ENCODE data around the gene GBE1.

Gene GBE1

GRCh38 chr3:81707996-81708395, 53.4 kb downstream of the GBE1 start:
- no peaks in the 10 kb centered on the region for H3K9me3 ChIP-seq (ENCODE audit: insufficient read depth, low read length)
- H3K9ac ChIP-seq (ENCODE audit: insufficient read length, low read depth) = no peak overlapping the region
- TF ChIP-seq ZNF274 (IDR thresholded peaks at IDR 0.05; ENCODE audit: low read depth, low read length) = no peak
- no peak for TF ChIP-seq YY1 (IDR thresholded peaks at IDR 0.05; ENCODE audit: insufficient read depth, insufficient read length)
- no peak for TF ChIP-seq SUZ12 (IDR thresholded peaks at IDR 0.05; ENCODE audit: extremely low read depth, insufficient read depth, insufficient read length)
- DNase-seq (ENCODE audit: low read depth, low spot score) = no peak
- no peak overlapping the region for H3K4me3 ChIP-seq (ENCODE audit: insufficient read length, low read depth)
- H3K27me3 ChIP-seq (ENCODE audit: insufficient read depth, insufficient read length) = no peaks in the 10 kb centered on the region
- no peaks in the 10 kb centered on the region for H3K4me1 ChIP-seq (ENCODE audit: insufficient read depth, insufficient read length)
- H3K36me3 ChIP-seq (ENCODE audit: insufficient read depth, insufficient read length, low read length) = peaks cover 5% of the 10 kb centered on the region

- Histone ChIP-seq H3K27me3 (ENCODE audit: insufficient read depth, insufficient read length) (no peaks in the 10 kb centered on the region), H3K4me3 (ENCODE audit: insufficient read length, low read depth) (no peak overlapping the region), H3K9ac (ENCODE audit: insufficient read length, low read depth) (no peak overlapping the region), H3K9me3 (ENCODE audit: insufficient read depth, low read length) (no peaks in the 10 kb centered on the region), H3K36me3 (ENCODE audit: insufficient read depth, insufficient read length, low read length) (peaks cover 5% of the 10 kb centered on the region), H3K4me1 (ENCODE audit: insufficient read depth, insufficient read length) (no peaks in the 10 kb centered on the region)
- no peak for DNase-seq (ENCODE audit: low read depth, low spot score)
- TF ChIP-seq SUZ12 (IDR thresholded peaks at IDR 0.05; ENCODE audit: extremely low read depth, insufficient read depth, insufficient read length) = no peak
- TF ChIP-seq YY1 (IDR thresholded peaks at IDR 0.05; ENCODE audit: insufficient read depth, insufficient read length) = no peak
- no peak for TF ChIP-seq ZNF274 (IDR thresholded peaks at IDR 0.05; ENCODE audit: low read depth, low read length)
These were observed 59.3 kb downstream of the GBE1 start for GRCh38 chr3:81702126-81702525.

- H3K9ac ChIP-seq (ENCODE audit: insufficient read length, low read depth) = no peak overlapping the region
- H3K9me3 ChIP-seq (ENCODE audit: insufficient read depth, low read length) = no peaks in the 10 kb centered on the region
- DNase-seq (ENCODE audit: low read depth, low spot score) = no peak
- no peaks in the 10 kb centered on the region for H3K27me3 ChIP-seq (ENCODE audit: insufficient read depth, insufficient read length)
- no peak overlapping the region for H3K4me3 ChIP-seq (ENCODE audit: insufficient read length, low read depth)
- TF ChIP-seq SUZ12 (IDR thresholded peaks at IDR 0.05; ENCODE audit: extremely low read depth, insufficient read depth, insufficient read length) (no peak), ZNF274 (IDR thresholded peaks at IDR 0.05; ENCODE audit: low read depth, low read length) (no peak), YY1 (IDR thresholded peaks at IDR 0.05; ENCODE audit: insufficient read depth, insufficient read length) (no peak)
- H3K36me3 ChIP-seq (ENCODE audit: insufficient read depth, insufficient read length, low read length) = peaks cover 1% of the 10 kb centered on the region
- no peaks in the 10 kb centered on the region for H3K4me1 ChIP-seq (ENCODE audit: insufficient read depth, insufficient read length)
These were observed 61.7 kb downstream of the GBE1 start for GRCh38 chr3:81699536-81700320.

- no peak for DNase-seq (ENCODE audit: low read depth, low spot score)
- no peaks in the 10 kb centered on the region for H3K9me3 ChIP-seq (ENCODE audit: insufficient read depth, low read length)
- no peak for TF ChIP-seq SUZ12 (IDR thresholded peaks at IDR 0.05; ENCODE audit: extremely low read depth, insufficient read depth, insufficient read length)
- no peak for TF ChIP-seq ZNF274 (IDR thresholded peaks at IDR 0.05; ENCODE audit: low read depth, low read length)
- TF ChIP-seq YY1 (IDR thresholded peaks at IDR 0.05; ENCODE audit: insufficient read depth, insufficient read length) = no peak
- no peaks in the 10 kb centered on the region for H3K27me3 ChIP-seq (ENCODE audit: insufficient read depth, insufficient read length)
- no peaks in the 10 kb centered on the region for H3K4me1 ChIP-seq (ENCODE audit: insufficient read depth, insufficient read length)
- H3K36me3 ChIP-seq (ENCODE audit: insufficient read depth, insufficient read length, low read length) = no peaks in the 10 kb centered on the region
- H3K4me3 ChIP-seq (ENCODE audit: insufficient read length, low read depth) = no peak overlapping the region
- H3K9ac ChIP-seq (ENCODE audit: insufficient read length, low read depth) = no peak overlapping the region
These were observed 65.4 kb downstream of the GBE1 start for GRCh38 chr3:81696090-81696489.

- H3K36me3 ChIP-seq (ENCODE audit: insufficient read depth, insufficient read length, low read length) = no peaks in the 10 kb centered on the region
- no peak overlapping the region for H3K9ac ChIP-seq (ENCODE audit: insufficient read length, low read depth)
- no peak overlapping the region for H3K4me3 ChIP-seq (ENCODE audit: insufficient read length, low read depth)
- H3K9me3 ChIP-seq (ENCODE audit: insufficient read depth, low read length) = no peaks in the 10 kb centered on the region
- no peak for TF ChIP-seq SUZ12 (IDR thresholded peaks at IDR 0.05; ENCODE audit: extremely low read depth, insufficient read depth, insufficient read length)
- no peak for TF ChIP-seq YY1 (IDR thresholded peaks at IDR 0.05; ENCODE audit: insufficient read depth, insufficient read length)
- H3K27me3 ChIP-seq (ENCODE audit: insufficient read depth, insufficient read length) = no peaks in the 10 kb centered on the region
- H3K4me1 ChIP-seq (ENCODE audit: insufficient read depth, insufficient read length) = no peaks in the 10 kb centered on the region
- no peak for DNase-seq (ENCODE audit: low read depth, low spot score)
These were observed 66.1 kb downstream of the GBE1 start for GRCh38 chr3:81695302-81695701.

GRCh38 chr3:81694662-81695061, 66.8 kb downstream of the GBE1 start:
- Histone ChIP-seq H3K36me3 (ENCODE audit: insufficient read depth, insufficient read length, low read length) (no peaks in the 10 kb centered on the region), H3K4me1 (ENCODE audit: insufficient read depth, insufficient read length) (no peaks in the 10 kb centered on the region), H3K9ac (ENCODE audit: insufficient read length, low read depth) (no peak overlapping the region), H3K4me3 (ENCODE audit: insufficient read length, low read depth) (no peak overlapping the region), H3K27me3 (ENCODE audit: insufficient read depth, insufficient read length) (no peaks in the 10 kb centered on the region), H3K9me3 (ENCODE audit: insufficient read depth, low read length) (no peaks in the 10 kb centered on the region)
- TF ChIP-seq YY1 (IDR thresholded peaks at IDR 0.05; ENCODE audit: insufficient read depth, insufficient read length) (no peak), ZNF274 (IDR thresholded peaks at IDR 0.05; ENCODE audit: low read depth, low read length) (no peak), SUZ12 (IDR thresholded peaks at IDR 0.05; ENCODE audit: extremely low read depth, insufficient read depth, insufficient read length) (no peak)
- no peak for DNase-seq (ENCODE audit: low read depth, low spot score)

- Histone ChIP-seq H3K9ac (ENCODE audit: insufficient read length, low read depth) (no peak overlapping the region), H3K27me3 (ENCODE audit: insufficient read depth, insufficient read length) (no peaks in the 10 kb centered on the region)
- no peak for TF ChIP-seq SUZ12 (IDR thresholded peaks at IDR 0.05; ENCODE audit: extremely low read depth, insufficient read depth, insufficient read length)
- no peak for TF ChIP-seq YY1 (IDR thresholded peaks at IDR 0.05; ENCODE audit: insufficient read depth, insufficient read length)
- no peak for TF ChIP-seq ZNF274 (IDR thresholded peaks at IDR 0.05; ENCODE audit: low read depth, low read length)
These were observed 68.7 kb downstream of the GBE1 start for GRCh38 chr3:81692766-81693165.

More at GRCh38 chr3:81692766-81693165, 68.7 kb downstream of the GBE1 start:
- no peak for DNase-seq (ENCODE audit: low read depth, low spot score)
- Histone ChIP-seq H3K4me1 (ENCODE audit: insufficient read depth, insufficient read length) (no peaks in the 10 kb centered on the region), H3K9me3 (ENCODE audit: insufficient read depth, low read length) (no peaks in the 10 kb centered on the region), H3K4me3 (ENCODE audit: insufficient read length, low read depth) (no peak overlapping the region), H3K36me3 (ENCODE audit: insufficient read depth, insufficient read length, low read length) (no peaks in the 10 kb centered on the region)
